Smooth muscle cell (in vitro differentiated cells): ENCODE data around the gene SLC12A7. TPM values are rescaled to one million over a fixed set of nuclear protein-coding genes. Genes with fewer than 3 reads are reported as not detected.

ENCODE experiments used
- DNase-seq: peaks from one replicate; lab custom pipeline; 2025; ENCODE audit not compliant: unreplicated experiment; lab: John Stamatoyannopoulos, UW
- H2AFZ ChIP-seq: fragments of 200-600 bp; sonication (generic); 2 replicates; pipeline ENCODE4 v1.6.0; 2016; ENCODE audit warnings: antibody characterized with exemption, low read depth, mild to moderate bottlenecking
- H3F3A ChIP-seq: fragments of 200-600 bp; sonication (generic); 2 replicates; pipeline ENCODE4 v1.6.0; 2017; ENCODE audit warnings: antibody characterized with exemption, low read depth
- H3K27ac ChIP-seq: fragments of 200-600 bp; sonication (generic); 2 replicates; pipeline ENCODE4 v1.5.1; 2016; ENCODE audit warnings: low read depth, mild to moderate bottlenecking
- H3K27me3 ChIP-seq: fragments of 200-600 bp; sonication (generic); 2 replicates; pipeline ENCODE4 v1.6.1; 2016; ENCODE audit warnings: low read depth, mild to moderate bottlenecking
- H3K36me3 ChIP-seq: fragments of 200-600 bp; sonication (generic); 2 replicates; pipeline ENCODE4 v1.5.1; 2016; ENCODE audit warnings: low read depth
- H3K4me1 ChIP-seq: fragments of 200-600 bp; sonication (generic); 2 replicates; pipeline ENCODE4 v1.5.1; 2016; ENCODE audit warnings: low read depth
- H3K4me2 ChIP-seq: fragments of 200-600 bp; sonication (generic); 2 replicates; pipeline ENCODE4 v1.6.0; 2016; ENCODE audit warnings: mild to moderate bottlenecking
- H3K4me3 ChIP-seq: fragments of 200-600 bp; sonication (generic); 2 replicates; pipeline ENCODE4 v1.5.1; 2016; ENCODE audit warnings: mild to moderate bottlenecking
- H3K79me2 ChIP-seq: fragments of 200-600 bp; sonication (generic); 2 replicates; pipeline ENCODE4 v1.6.0; 2016; ENCODE audit warnings: low read depth, mild to moderate bottlenecking
- H3K9ac ChIP-seq: fragments of 200-600 bp; sonication (generic); 2 replicates; pipeline ENCODE4 v1.6.0; 2016; ENCODE audit warnings: low read depth
- H3K9me3 ChIP-seq: fragments of 200-600 bp; sonication (generic); replicated peaks from 2 replicates; pipeline ENCODE4 v1.5.1; 2016; ENCODE audit warnings: low read depth
- H4K20me1 ChIP-seq: fragments of 200-600 bp; sonication (generic); 2 replicates; pipeline ENCODE4 v1.6.0; 2016; ENCODE audit warnings: low read depth
- WGBS: methylation state at CpG from one replicate; pipeline ENCODE4 v1.1.7; 2016; ENCODE audit warnings: low lambda C conversion rate; 5-methylcytosine and 5-hydroxymethylcytosine counted together
- polyA plus RNA-seq: library from polyadenylated mRNA; unstranded; fragments of >200 nt; fragmentation: Nextera tagmentation; extraction: Ambion mirVana; gene quantifications from 2 replicates; pipeline ENCODE4 v1.2.1, GENCODE V29; 2016
- total RNA-seq: library from RNA; depleted of rRNA; stranded (reverse); fragments of >200 nt; gene quantifications from 2 replicates; pipeline ENCODE4 v1.2.3, GENCODE V29; 2014
- TF ChIP-seq, protein P1 (sequence below): fragments of 200-600 bp; sonication (generic); IDR thresholded peaks from 2 replicates; pipeline ENCODE4 v1.5.1; 2017; ENCODE audit warnings: borderline replicate concordance, mild to moderate bottlenecking, antibody characterized with exemption; ENCODE audit not compliant: insufficient read depth, poor library complexity, severe bottlenecking

Gene SLC12A7
- total and polyA plus RNA-seq, 2 experiments from 2014 or later, result 6.1 to 15.2 TPM

DNA sequence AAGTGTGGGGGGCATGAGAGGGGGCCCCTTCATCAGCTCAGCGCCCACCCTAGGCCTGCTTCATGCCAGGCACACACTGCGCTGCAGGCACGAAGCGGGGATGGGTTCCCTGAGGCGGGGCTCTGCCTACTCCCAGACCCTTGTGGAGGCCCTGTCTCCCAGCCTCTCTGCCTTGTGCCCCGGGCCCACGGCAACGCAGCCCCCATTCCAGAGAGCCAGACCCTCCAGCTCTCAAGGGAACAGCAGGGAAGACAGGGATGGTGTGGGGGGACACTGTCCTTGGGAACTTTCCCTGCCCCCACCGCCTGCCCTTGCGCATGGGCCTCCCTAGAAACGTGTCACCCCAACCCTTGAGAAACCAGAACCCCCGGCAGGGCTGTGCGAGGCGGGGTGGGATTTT, 10.0 kb upstream of the SLC12A7 start:
- Histone ChIP-seq H3K36me3 (no peaks in the 10 kb centered on the region), H2AFZ (no peak overlapping the region), H3K4me2 (no peak overlapping the region), H3K4me1 (peaks cover 13% of the 10 kb centered on the region), H3K9ac (no peak overlapping the region), H3F3A (peaks cover 2% of the 10 kb centered on the region), H4K20me1 (no peaks in the 10 kb centered on the region), H3K27ac (no peak overlapping the region), H3K9me3 (no peaks in the 10 kb centered on the region), H3K4me3 (no peak overlapping the region), H3K27me3 (no peaks in the 10 kb centered on the region), H3K79me2 (no peaks in the 10 kb centered on the region)
- no peak for DNase-seq
- 94% methylated on average over 14 of the region's 14 CpGs for WGBS
- TF ChIP-seq, protein P1, sequence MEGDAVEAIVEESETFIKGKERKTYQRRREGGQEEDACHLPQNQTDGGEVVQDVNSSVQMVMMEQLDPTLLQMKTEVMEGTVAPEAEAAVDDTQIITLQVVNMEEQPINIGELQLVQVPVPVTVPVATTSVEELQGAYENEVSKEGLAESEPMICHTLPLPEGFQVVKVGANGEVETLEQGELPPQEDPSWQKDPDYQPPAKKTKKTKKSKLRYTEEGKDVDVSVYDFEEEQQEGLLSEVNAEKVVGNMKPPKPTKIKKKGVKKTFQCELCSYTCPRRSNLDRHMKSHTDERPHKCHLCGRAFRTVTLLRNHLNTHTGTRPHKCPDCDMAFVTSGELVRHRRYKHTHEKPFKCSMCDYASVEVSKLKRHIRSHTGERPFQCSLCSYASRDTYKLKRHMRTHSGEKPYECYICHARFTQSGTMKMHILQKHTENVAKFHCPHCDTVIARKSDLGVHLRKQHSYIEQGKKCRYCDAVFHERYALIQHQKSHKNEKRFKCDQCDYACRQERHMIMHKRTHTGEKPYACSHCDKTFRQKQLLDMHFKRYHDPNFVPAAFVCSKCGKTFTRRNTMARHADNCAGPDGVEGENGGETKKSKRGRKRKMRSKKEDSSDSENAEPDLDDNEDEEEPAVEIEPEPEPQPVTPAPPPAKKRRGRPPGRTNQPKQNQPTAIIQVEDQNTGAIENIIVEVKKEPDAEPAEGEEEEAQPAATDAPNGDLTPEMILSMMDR, result no peak

DNA sequence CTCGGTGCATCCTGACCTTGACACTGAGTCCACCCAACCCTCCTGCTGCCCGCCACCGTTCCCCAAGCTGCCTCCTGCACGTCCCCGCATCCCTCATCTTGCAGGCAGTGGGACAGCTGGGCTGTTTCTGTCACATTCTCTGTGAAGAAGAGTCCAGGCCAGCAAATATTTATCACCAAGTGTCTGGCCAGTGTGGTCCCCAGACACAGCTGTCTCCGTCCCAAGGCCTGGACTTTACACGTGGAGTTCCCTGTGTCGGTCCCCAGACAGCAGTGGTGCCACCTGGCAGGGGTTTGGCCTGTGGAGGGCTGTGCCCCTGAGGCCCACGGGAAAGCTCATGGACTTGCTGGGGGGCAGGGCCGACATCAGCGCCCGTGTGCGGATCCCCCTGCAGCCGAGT, 9.2 kb upstream of the SLC12A7 start:
- Histone ChIP-seq H3K79me2 (no peaks in the 10 kb centered on the region), H2AFZ (no peak overlapping the region), H3K9me3 (no peaks in the 10 kb centered on the region), H3K4me2 (no peak overlapping the region), H3F3A (peaks cover 2% of the 10 kb centered on the region), H3K36me3 (no peaks in the 10 kb centered on the region), H4K20me1 (no peaks in the 10 kb centered on the region), H3K4me1 (peaks cover 13% of the 10 kb centered on the region), H3K27me3 (no peaks in the 10 kb centered on the region), H3K27ac (no peak overlapping the region), H3K4me3 (no peak overlapping the region), H3K9ac (no peak overlapping the region)
- TF ChIP-seq, protein P1, result no peak
- 76% methylated on average over 14 of the region's 14 CpGs for WGBS
- DNase-seq, result no peak

DNA sequence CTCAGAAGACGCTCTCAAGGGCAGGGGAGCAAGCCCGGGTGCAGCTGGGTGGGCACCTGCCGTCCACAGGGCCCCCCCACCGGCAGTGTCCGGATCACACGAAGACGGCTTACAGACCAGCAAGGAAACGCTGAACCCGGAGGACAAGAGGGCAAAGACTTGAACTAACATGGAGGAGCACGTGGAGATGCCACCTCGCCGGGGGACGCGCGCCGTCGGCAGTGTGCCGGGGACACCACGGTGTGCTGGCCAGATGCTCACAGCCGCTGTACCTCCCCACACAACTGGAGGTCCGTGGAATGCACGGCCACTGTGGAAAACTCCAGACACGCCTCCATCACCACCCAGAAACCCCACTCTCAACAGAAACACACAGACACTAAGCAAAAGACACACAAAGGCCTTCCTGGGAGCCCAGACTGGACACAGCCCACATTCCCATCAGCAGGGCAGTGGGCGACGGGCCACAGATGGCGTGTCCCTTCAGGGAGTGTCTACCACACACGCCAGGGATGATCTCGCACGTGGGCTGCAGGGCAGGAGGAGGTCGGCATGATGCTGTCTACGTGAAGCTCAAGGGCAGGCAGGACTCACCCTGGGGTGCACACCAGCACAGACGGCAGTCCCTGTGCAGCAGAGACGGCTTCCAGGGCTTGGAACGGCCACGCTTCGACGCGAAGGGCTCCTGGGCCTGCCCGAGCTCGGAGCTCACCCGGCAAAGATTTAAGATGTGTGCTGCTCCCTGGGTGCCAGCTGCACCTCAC, 8.6 kb upstream of the SLC12A7 start:
- Histone ChIP-seq H3K4me2 (no peak overlapping the region), H3K4me1 (peaks cover 13% of the 10 kb centered on the region), H2AFZ (no peak overlapping the region), H3K9ac (no peak overlapping the region), H3F3A (peaks cover 2% of the 10 kb centered on the region), H3K4me3 (no peak overlapping the region), H3K36me3 (no peaks in the 10 kb centered on the region), H3K27me3 (no peaks in the 10 kb centered on the region), H4K20me1 (no peaks in the 10 kb centered on the region), H3K79me2 (no peaks in the 10 kb centered on the region), H3K27ac (no peak overlapping the region), H3K9me3 (no peaks in the 10 kb centered on the region)
- TF ChIP-seq, protein P1, result no peak
- WGBS, result 88% methylated on average over 41 of the region's 41 CpGs
- DNase-seq, result no peak
